ENCODE measurements around the gene RBP2. TPM values are rescaled to one million over a fixed set of nuclear protein-coding genes. Genes with fewer than 3 reads are reported as not detected.
"Not testable (repeated sequence)": the region's sequence is repeated elsewhere in the genome, so short reads cannot be mapped to it uniquely, and the experiment has no call there.

The RBP2 gene
- total and polyA plus RNA-seq, 2 donors = 0.09 to 0.37 TPM

- WGBS = 98% methylated on average over 1 of the region's 1 CpG
- no peaks in the 10 kb centered on the region for H3K9me3 ChIP-seq (ENCODE audit: control insufficient read depth in 2 of 2, insufficient read depth in 1 of 2, low read length in 1 of 2)
- H3K4me1 ChIP-seq (ENCODE audit: control insufficient read depth in 2 of 2, insufficient read depth in 2 of 2, low read length in 2 of 2) = no peaks in the 10 kb centered on the region
- no peak for DNase-seq (ENCODE audit: low read depth in 6 of 9, low spot score in 9 of 9)
- H3K4me3 ChIP-seq (ENCODE audit: low read length in 2 of 2) = no peak overlapping the region
- no peak overlapping the region for H3K27ac ChIP-seq (ENCODE audit: low read depth in 1 of 2, low read length in 1 of 2)
- no peaks in the 10 kb centered on the region for H3K27me3 ChIP-seq (ENCODE audit: control insufficient read depth in 2 of 2, insufficient read depth in 1 of 2, low read length in 1 of 2)
- H3K36me3 ChIP-seq (ENCODE audit: control insufficient read depth in 2 of 2, insufficient read depth in 2 of 2, low read length in 1 of 2) = no peaks in the 10 kb centered on the region
Measured at GRCh38 chr3:139421460-139421859, 54.9 kb downstream of the RBP2 start.

- no peaks in the 10 kb centered on the region for H3K36me3 ChIP-seq (ENCODE audit: control insufficient read depth in 2 of 2, insufficient read depth in 2 of 2, low read length in 1 of 2)
- no peak overlapping the region for H3K27ac ChIP-seq (ENCODE audit: low read depth in 1 of 2, low read length in 1 of 2)
- WGBS = 84% methylated on average over 1 of the region's 1 CpG
- DNase-seq (ENCODE audit: low read depth in 6 of 9, low spot score in 9 of 9) = no peak
- no peaks in the 10 kb centered on the region for H3K27me3 ChIP-seq (ENCODE audit: control insufficient read depth in 2 of 2, insufficient read depth in 1 of 2, low read length in 1 of 2)
- H3K4me3 ChIP-seq (ENCODE audit: low read length in 2 of 2) = no peak overlapping the region
- no peaks in the 10 kb centered on the region for H3K9me3 ChIP-seq (ENCODE audit: control insufficient read depth in 2 of 2, insufficient read depth in 1 of 2, low read length in 1 of 2)
- H3K4me1 ChIP-seq (ENCODE audit: control insufficient read depth in 2 of 2, insufficient read depth in 2 of 2, low read length in 2 of 2) = no peaks in the 10 kb centered on the region
Measured at GRCh38 chr3:139421040-139421439, 55.3 kb downstream of the RBP2 start.

GRCh38 chr3:139418144-139418543, 58.2 kb downstream of the RBP2 start:
- Histone ChIP-seq H3K27ac (ENCODE audit: low read depth in 1 of 2, low read length in 1 of 2) (no peak overlapping the region), H3K9me3 (ENCODE audit: control insufficient read depth in 2 of 2, insufficient read depth in 1 of 2, low read length in 1 of 2) (no peaks in the 10 kb centered on the region), H3K36me3 (ENCODE audit: control insufficient read depth in 2 of 2, insufficient read depth in 2 of 2, low read length in 1 of 2) (no peaks in the 10 kb centered on the region), H3K4me1 (ENCODE audit: control insufficient read depth in 2 of 2, insufficient read depth in 2 of 2, low read length in 2 of 2) (no peaks in the 10 kb centered on the region), H3K4me3 (ENCODE audit: low read length in 2 of 2) (no peak overlapping the region), H3K27me3 (ENCODE audit: control insufficient read depth in 2 of 2, insufficient read depth in 1 of 2, low read length in 1 of 2) (no peaks in the 10 kb centered on the region)
- WGBS = 94% methylated on average over 2 of the region's 2 CpGs
- DNase-seq (ENCODE audit: low read depth in 6 of 9, low spot score in 9 of 9) = no peak

GRCh38 chr3:139416275-139416674, 60.0 kb downstream of the RBP2 start:
- H3K27me3 ChIP-seq (ENCODE audit: control insufficient read depth in 2 of 2, insufficient read depth in 1 of 2, low read length in 1 of 2) = no peaks in the 10 kb centered on the region
- DNase-seq (ENCODE audit: low read depth in 6 of 9, low spot score in 9 of 9) = no peak
- no peaks in the 10 kb centered on the region for H3K36me3 ChIP-seq (ENCODE audit: control insufficient read depth in 2 of 2, insufficient read depth in 2 of 2, low read length in 1 of 2)
- H3K4me3 ChIP-seq (ENCODE audit: low read length in 2 of 2) = no peak overlapping the region
- no peaks in the 10 kb centered on the region for H3K9me3 ChIP-seq (ENCODE audit: control insufficient read depth in 2 of 2, insufficient read depth in 1 of 2, low read length in 1 of 2)
- no peaks in the 10 kb centered on the region for H3K4me1 ChIP-seq (ENCODE audit: control insufficient read depth in 2 of 2, insufficient read depth in 2 of 2, low read length in 2 of 2)
- WGBS = 96% methylated on average over 1 of the region's 1 CpG
- no peak overlapping the region for H3K27ac ChIP-seq (ENCODE audit: low read depth in 1 of 2, low read length in 1 of 2)

GRCh38 chr3:139414608-139415224, 61.6 kb downstream of the RBP2 start:
- Histone ChIP-seq H3K4me1 (ENCODE audit: control insufficient read depth in 2 of 2, insufficient read depth in 2 of 2, low read length in 2 of 2) (no peaks in the 10 kb centered on the region), H3K4me3 (ENCODE audit: low read length in 2 of 2) (no peak overlapping the region), H3K9me3 (ENCODE audit: control insufficient read depth in 2 of 2, insufficient read depth in 1 of 2, low read length in 1 of 2) (no peaks in the 10 kb centered on the region), H3K36me3 (ENCODE audit: control insufficient read depth in 2 of 2, insufficient read depth in 2 of 2, low read length in 1 of 2) (no peaks in the 10 kb centered on the region), H3K27me3 (ENCODE audit: control insufficient read depth in 2 of 2, insufficient read depth in 1 of 2, low read length in 1 of 2) (no peaks in the 10 kb centered on the region), H3K27ac (ENCODE audit: low read depth in 1 of 2, low read length in 1 of 2) (no peak overlapping the region)
- no peak for DNase-seq (ENCODE audit: low read depth in 6 of 9, low spot score in 9 of 9)
- 91% methylated on average over 2 of the region's 2 CpGs for WGBS

- H3K36me3 ChIP-seq (ENCODE audit: control insufficient read depth in 2 of 2, insufficient read depth in 2 of 2, low read length in 1 of 2); H3K27me3 ChIP-seq (ENCODE audit: control insufficient read depth in 2 of 2, insufficient read depth in 1 of 2, low read length in 1 of 2); H3K27ac ChIP-seq (ENCODE audit: low read depth in 1 of 2, low read length in 1 of 2); H3K9me3 ChIP-seq (ENCODE audit: control insufficient read depth in 2 of 2, insufficient read depth in 1 of 2, low read length in 1 of 2); H3K4me3 ChIP-seq (ENCODE audit: low read length in 2 of 2); H3K4me1 ChIP-seq (ENCODE audit: control insufficient read depth in 2 of 2, insufficient read depth in 2 of 2, low read length in 2 of 2); DNase-seq (ENCODE audit: low read depth in 6 of 9, low spot score in 9 of 9): not testable (repeated sequence)
Measured at GRCh38 chr3:139412891-139413290, 63.4 kb downstream of the RBP2 start.

Other genes starting within 250 kb of the RBP2 start
- gene MRPS22, start 132.5 kb downstream of the RBP2 start, total RNA-seq = 55.2 TPM
- 40.2 TPM for gene MRPS22, start 132.5 kb downstream of the RBP2 start, polyA plus RNA-seq
- gene COPB2, start 86.9 kb downstream of the RBP2 start, total RNA-seq = 104 TPM
- gene COPB2, start 86.9 kb downstream of the RBP2 start, polyA plus RNA-seq = 46.1 TPM
- 16.2 TPM for gene RBP1, start 63.2 kb upstream of the RBP2 start, total RNA-seq
- 22.5 TPM for gene RBP1, start 63.2 kb upstream of the RBP2 start, polyA plus RNA-seq
- 4.7 TPM for gene NMNAT3, start 201.5 kb upstream of the RBP2 start, total RNA-seq
- gene NMNAT3, start 201.5 kb upstream of the RBP2 start, polyA plus RNA-seq = 5.2 TPM